ENCODE data around the gene DISP1.

DISP1 gene

DNA sequence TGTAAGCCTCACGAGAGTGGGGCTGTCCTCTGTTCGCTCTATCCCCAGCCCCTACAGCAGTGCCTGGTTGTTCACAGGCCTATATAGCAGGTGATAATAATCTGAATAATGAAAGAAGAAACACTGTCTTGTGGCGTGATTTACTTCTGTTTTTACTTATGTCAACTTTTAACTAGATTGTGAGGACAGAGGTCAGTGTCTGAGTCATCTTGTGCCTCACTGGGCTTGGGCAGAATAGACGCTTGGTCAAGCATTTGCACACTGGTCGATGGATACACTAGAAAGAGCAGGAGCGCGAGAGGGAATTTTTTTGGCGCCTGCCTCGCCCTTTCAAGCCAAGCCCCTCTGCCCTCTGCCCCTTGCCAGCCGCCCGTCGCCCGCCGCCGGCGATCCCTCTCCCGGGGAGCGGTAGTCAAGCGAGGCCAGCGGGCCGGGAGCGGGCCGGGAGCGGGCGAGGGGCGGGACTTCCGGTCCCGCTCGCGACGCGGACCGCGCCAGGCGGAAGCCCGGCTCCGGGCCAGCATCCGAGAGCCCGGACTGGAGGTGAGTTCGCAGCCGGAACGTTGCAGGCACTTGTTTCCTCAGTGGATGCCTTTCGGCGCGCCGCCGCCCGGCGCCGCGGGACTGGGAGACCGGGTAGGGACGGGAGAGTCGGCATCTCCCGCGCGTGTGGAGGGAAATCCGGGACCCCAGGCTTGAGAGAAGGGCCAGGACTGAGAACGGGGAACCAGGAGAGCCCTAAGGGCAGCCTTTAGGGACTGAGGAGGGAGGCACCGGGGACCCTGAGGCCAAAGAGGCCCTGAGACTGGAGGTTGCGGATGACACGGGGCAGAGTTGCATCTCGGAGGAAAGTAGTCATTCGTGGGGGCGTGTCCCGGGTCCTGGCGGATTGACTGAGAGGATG is at the start of gene DISP1:
Gene DISP1, plus strand, starts transcription at position 504 of the 904 bp plus-strand sequence. CDS start 127,785 bp downstream, outside the sequence.
- DNase-seq: peak; percentile 73 to 75

- no peak for DNase-seq
Measured at GRCh38 chr1:222767152-222767571, 47.7 kb upstream of the DISP1 start.

- DNase-seq: no peak
Measured at GRCh38 chr1:222768592-222768991, 46.2 kb upstream of the DISP1 start.

GRCh38 chr1:222769181-222769580 is 45.7 kb upstream of the DISP1 start:
- DNase-seq: no peak

DNA sequence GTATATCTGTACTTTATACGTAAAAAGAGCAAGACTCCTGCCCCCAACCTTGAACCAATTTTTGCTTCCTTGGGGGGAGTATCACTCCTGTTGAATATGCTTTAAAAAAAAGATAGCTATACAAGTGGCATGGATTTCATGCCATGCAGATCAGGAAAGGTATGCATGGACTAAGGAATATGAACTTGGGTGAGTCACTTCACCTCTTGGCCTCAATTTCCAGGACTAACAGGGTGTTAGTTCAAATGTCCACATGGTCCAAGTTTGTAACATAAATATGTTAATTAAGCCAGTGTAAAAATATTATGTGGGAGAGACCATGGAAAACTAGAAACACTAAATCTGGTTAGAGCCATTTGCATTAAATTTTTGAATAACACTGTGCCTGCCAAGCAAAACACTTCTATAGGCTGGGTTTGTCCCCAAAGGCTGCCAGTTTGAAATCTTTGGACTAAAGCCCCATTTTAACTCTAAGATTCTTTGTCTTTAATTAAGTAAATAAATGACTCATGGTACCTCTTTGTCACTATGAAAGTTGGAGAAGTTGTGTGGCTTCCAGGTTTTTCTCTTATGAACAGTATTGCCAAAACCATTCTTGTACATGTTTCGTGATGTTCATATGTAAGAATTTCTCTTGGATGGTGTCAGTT is 44.7 kb upstream of the DISP1 start:
- no peak for DNase-seq

DNA sequence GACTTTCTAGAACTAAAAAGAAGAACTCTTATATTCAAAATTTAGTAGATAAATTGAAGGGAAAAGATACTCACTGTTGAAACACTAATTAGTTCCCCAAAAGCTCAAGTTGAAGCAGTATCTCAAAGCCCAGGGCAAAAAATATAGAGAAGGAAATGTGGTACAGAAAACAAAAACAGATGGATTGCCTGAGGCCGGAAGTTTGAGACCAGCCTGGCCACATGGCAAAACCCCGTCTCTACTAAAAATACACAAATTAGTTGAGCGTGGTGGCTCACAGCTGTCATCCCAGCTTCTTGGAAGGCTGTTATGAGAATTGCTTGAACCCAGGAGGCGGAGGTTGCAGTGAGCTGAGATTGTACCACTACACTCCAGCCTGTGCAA is 41.9 kb upstream of the DISP1 start:
- peak in 1 of 2 donors; percentile 20 for DNase-seq

DNA sequence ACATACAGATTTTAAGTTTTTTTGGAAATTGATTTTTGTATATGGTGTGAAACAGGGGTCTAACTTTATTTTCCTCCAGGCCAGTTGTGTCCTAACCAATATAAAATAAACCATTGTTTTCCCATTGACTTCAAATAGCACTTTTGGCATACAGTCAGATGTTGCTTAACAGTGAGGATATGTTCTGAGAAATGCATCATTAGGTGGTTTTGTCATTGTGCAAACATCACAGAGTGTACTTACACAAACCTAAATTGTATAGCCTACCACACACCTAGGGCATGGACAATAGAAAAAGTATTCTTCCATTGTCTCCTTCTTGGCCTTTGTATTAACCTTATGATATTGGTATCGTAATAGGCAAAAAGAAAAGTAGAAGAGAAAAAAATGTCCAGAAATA is 37.4 kb upstream of the DISP1 start:
- no peak for DNase-seq

DNA sequence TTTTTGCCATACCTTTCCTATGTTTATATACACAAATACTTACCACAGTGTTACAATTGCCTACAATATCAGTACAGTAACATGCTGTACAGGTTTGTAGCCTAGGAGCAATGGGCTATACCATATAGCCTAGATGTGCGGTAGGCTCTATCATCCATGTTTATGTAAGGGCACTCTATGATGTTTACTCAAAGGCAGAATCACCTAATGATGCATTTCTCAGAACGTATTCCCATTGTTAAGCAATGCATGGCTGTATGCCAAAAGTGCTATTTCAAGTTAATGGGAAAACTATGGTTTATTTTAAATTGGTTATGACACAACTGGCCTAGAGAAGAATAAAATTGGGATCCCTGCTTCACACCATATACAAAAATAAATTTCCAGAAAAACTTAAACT is 36.9 kb upstream of the DISP1 start:
- DNase-seq: no peak

DNA sequence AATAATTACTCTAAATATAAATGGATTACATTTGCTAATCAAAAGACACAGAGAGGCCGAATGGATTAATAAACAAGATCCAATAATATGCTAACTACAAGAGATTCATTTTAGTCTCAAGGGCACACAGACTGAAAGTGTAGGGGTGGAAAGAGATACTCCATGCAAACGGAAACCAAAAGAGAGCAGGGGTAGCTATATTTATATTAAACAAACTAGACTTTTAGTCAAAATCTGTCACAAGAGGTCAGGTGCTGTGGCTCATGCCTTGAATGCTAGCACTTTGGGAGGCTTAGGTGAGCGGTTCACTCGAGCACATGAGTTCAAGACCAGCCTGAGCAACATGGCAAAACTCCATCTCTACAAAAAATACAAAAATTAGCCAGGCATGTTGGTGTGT is 33.6 kb upstream of the DISP1 start:
- DNase-seq: no peak

GRCh38 chr1:222783051-222783450 is 31.8 kb upstream of the DISP1 start:
- DNase-seq: no peak

DNA sequence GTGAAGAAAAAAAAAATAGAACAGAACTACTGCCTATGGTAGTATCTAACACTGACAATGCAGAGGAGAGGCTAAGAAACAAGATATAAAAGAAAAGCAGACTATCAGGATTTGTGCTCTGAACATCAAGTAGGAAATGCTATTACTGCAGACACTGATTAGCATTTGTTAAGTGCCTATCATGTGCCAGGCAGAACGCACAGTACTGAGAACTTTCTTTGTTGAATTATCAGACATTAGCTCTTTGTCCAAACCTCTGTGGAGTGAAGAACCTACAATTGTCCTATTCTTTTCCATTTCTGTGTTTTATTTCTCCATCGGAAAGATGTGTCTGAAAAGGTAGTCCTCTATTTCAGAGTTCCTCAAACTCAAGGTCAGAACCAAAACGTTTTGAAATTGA is 30.5 kb upstream of the DISP1 start:
- peak in 1 of 2 donors; percentile 44 for DNase-seq

GRCh38 chr1:222784916-222785315 is 29.9 kb upstream of the DISP1 start:
- DNase-seq: no peak

DNA sequence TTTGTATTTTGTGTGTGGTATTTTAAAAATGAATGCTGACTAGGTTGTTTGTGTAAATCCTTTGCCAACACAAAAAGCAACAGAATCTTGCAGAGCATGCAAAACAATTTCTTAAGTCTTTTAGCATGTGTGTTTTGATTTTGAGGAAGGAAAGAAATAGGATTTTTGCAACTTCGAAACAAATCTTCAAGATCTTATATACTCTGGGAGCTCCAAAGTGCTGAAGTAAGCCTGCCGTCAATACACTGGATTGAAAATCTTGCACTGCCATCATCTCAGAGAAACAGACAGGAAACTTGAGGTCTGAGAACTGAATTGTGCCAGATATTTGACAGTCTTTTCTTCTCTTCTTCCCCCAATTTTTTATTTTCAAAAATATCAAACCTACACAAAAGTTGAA is 29.3 kb upstream of the DISP1 start:
- DNase-seq: no peak

DNA sequence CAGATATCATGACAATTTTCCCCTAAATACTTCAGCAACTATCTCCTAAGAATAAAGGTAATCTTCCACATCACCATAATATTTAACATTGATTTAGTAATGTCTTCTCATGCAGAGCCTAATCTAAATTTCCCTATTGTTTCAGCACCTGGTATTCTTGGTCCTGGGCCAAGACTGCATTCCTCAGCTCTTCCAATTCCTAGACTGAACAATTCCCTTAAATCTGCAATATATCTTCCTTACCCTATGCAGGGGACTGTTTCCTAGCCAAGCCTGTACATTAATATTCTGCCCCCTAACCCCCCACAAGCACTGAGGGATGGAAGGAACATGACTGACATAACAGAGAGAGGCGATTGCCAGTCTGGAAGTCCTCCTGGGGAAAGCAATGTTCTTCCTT is 28.7 kb upstream of the DISP1 start:
- no peak for DNase-seq

- DNase-seq: no peak
Measured at GRCh38 chr1:222787729-222788128, 27.1 kb upstream of the DISP1 start.

DNA sequence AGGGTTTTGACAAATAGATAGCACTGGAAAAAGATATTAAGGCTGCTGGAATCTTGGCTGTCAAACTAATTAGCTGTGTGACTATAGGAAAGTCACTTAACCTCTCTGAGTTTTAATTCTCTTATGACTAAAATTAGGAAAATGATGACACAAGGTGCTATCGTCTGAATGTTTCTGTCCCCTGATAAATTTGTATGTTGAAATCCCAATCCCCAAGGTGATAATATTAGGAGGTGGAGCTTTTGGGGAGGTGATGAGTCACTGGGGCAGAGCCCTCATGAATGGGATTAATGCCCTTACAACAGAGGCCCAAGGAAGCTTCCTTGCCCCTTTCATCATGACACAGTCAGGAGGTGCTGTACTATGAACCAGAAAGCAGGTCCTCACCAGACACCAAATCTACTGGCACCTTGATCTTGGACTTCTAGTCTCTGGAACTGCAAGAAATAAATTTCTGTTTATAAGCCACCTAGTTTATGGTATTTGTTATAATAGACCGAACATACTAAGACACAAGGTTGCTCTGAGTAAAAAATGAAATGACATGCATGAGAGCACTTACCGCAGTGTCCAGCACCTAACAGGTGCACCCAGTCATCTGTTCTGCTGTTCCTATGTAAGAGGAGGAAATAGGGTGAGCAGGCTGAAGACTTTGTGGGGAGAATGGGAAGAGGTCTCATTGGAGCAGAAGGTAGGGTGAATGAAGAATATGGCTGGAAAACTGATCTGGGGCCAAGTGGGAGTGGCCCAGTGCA is 26.3 kb upstream of the DISP1 start:
- DNase-seq: no peak

DNA sequence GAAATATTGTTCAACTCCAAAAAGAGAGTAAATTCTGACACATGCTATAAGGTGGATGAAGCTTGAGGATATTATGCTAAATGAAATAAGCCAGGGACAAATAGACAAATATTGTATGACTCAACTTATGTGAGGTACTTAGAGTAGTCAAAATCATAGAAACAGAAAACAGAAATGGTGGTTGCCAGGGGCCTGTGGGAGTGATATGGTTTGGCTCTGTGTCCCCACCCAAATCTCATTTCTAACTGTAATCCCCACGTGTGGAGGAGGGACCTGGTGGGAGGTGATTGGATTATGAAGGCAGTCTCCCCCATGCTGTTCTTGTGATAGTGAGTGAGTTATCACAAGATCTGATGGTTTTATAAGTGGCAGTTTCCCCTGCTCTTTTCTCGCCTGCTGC is 24.7 kb upstream of the DISP1 start:
- no peak for DNase-seq

DNA sequence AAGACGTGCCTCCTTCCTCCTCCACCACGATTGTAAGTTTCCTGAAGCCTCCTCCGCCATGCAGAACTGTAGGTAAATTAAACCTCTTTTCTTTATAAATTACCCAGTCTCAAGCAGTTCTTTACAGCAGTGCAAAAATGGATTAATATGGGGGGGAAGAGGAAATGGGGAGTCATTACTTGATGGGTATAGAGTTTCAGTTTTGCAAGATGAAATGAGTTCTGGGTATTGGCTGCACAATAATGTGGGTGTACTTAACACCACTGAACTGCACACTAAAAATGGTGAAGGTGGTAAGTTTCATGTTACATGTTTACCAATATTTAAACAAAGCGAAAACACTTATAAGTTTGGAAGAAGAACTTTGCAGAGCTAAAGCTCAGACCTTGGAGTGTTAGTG is 24.3 kb upstream of the DISP1 start:
- no peak for DNase-seq

GRCh38 chr1:222791006-222791710 is 23.7 kb upstream of the DISP1 start:
- DNase-seq: no peak

- no peak for DNase-seq
Measured at GRCh38 chr1:222792744-222793143, 22.1 kb upstream of the DISP1 start.

DNA sequence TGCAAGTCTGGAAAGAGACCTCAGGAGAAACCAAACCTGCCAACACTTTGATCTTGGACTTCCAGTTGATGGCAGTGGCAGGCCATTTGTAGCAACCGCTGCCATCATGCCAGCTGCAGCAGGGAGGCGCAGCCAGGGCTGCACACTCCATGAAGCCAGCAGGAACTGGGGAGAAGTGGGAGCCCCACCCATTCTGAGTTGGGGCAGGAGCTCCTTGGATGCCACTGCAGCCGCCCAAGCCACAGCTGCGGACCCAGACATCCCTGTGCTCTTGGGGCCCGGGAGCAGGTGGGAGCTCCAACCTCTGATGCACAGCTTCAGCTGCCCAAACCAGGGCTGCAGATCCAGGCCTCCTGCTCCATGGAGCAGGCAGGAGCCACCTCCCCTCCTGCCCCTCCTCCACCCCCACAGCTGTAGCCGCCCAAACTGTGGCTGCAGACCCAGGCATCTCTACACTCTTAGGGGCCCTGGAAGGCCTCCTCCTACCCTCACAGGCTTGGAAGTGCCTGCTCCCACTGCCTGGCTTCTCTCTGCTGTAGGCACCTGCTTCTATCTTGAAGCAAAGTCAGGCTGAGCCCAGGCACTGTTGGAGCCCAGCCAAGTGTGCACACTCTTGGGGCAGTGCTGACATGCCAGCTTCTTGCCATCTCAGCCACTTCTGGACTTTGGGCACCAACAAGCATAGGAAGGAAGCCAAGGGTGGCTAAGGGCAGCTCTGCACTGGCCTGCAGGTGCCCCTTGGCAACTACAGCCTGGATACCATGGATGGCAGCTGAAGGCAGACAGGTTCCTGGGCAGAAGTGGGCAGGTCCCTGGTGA is 20.0 kb upstream of the DISP1 start:
- no peak for DNase-seq

GRCh38 chr1:222798116-222798515 is 16.7 kb upstream of the DISP1 start:
- DNase-seq: no peak
